Left ventricle myocardium inferior (tissue), 1 donor: ENCODE data around the gene GTPBP2. TPM values are rescaled to one million over a fixed set of nuclear protein-coding genes. Genes with fewer than 3 reads are reported as not detected.
A peak's percentile ranks its signal among the peaks of the same experiment; 100 is the strongest.

Experiments used
- DNase-seq: peaks from one replicate; pipeline ENCODE4 v3.0.0-alpha.2; 2020
- H3K27ac ChIP-seq: fragments of 200-600 bp; replicated peaks from 2 replicates; pipeline ENCODE4 v1.8.0; 2021
- H3K27me3 ChIP-seq: fragments of 200-600 bp; 2 replicates; pipeline ENCODE4 v1.8.0; 2021; ENCODE audit warnings: low read depth
- H3K36me3 ChIP-seq: fragments of 200-600 bp; 2 replicates; pipeline ENCODE4 v1.8.0; 2021
- H3K4me1 ChIP-seq: fragments of 200-600 bp; 2 replicates; pipeline ENCODE4 v1.8.0; 2021
- H3K4me3 ChIP-seq: fragments of 200-600 bp; 2 replicates; pipeline ENCODE4 v1.8.0; 2021; ENCODE audit warnings: mild to moderate bottlenecking, moderate library complexity
- H3K9me3 ChIP-seq: fragments of 200-600 bp; replicated peaks from 2 replicates; pipeline ENCODE4 v1.8.0; 2021
- CTCF ChIP-seq: fragments of 200-600 bp; IDR thresholded peaks from 2 replicates; pipeline ENCODE4 v1.8.0; 2021; ENCODE audit warnings: antibody characterized with exemption, mild to moderate bottlenecking, borderline replicate concordance
- intact Hi-C: fragments of 100-400 bp; cut with micrococcal nuclease; formaldehyde crosslinking; loops from one replicate; pipeline ENCODE4 v1.11.0; 2022
- total RNA-seq: library from RNA; stranded (reverse); fragmentation: NEBNext Ultra II Directional; extraction: Animal tissue kit (Norgen Biotek cat#: 25700); gene quantifications from one replicate; pipeline ENCODE4 v1.2.1, GENCODE V29; 2021
- donor health status: DM: no; HTN: yes; CAD: no; lungs with severe emphysema.

The GTPBP2 gene
- total RNA-seq, 1 donor from 2014 or later: 27.1 TPM

GRCh38 chr6:43669922-43670622, 41.0 kb upstream of the GTPBP2 start:
- Histone ChIP-seq H3K4me3 (no peak overlapping the region), H3K4me1 (peaks cover 72% of the 10 kb centered on the region), H3K27ac (peak overlapping the region; percentile 89), H3K27me3 (no peaks in the 10 kb centered on the region), H3K36me3 (peaks cover 50% of the 10 kb centered on the region), H3K9me3 (no peaks in the 10 kb centered on the region)
- intact Hi-C loops: loop anchor here (10.0 kb wide), 1 partner anchor 95 kb away; no protein-coding TSS in a partner anchor
- no peak for DNase-seq
- no peak for TF ChIP-seq CTCF

DNA sequence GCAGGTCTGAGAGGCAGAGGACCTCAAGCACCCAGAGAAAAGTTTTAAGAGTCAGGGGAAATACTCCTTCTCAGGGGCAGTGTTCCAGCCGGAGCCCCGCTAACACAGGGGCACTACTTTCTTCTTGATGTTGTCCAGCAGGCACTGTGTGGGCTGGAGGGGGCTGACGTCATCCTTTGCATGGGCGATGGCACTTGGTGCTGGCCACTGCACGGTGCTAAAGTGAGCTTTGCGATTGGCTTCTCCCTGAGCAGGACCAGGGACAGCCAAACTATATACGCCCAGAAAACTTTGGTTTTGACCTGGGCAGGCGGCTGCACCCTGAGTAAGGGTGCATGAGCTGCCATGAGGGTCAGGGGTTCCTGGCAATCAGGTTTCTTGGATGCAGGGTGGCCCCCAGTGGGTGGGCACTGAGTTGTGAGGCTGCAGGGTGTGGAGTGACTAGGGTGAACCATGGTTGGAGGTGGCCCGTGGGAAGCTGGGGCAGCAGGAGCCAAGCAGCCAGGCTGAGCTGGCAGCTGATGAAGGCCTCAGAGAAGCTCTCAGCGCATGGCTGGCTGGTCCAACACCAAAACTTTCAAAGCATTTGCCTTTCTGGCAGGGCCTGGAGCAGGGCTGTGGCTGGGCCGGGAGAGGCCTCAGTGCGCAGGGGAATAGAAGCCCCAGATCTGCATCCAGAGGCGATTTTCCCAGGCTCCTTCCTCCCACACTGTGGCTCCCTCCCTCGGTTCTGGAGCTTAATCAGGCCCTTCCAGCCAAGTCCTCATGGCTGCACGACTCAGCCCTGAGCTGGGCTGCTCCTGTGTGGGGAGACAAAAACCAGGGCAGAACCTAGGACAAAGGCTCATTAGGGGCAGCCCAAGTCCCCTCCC, 40.2 kb upstream of the GTPBP2 start:
- TF ChIP-seq CTCF: no peak
- Histone ChIP-seq H3K4me1 (peaks cover 72% of the 10 kb centered on the region), H3K27me3 (no peaks in the 10 kb centered on the region), H3K36me3 (peaks cover 42% of the 10 kb centered on the region), H3K27ac (peak overlapping the region; percentile 89), H3K9me3 (no peaks in the 10 kb centered on the region), H3K4me3 (no peak overlapping the region)
- peak; percentile 81 for DNase-seq
- intact Hi-C loops: loop anchor here (10.0 kb wide), 1 partner anchor 96 kb away; no protein-coding TSS in a partner anchor

DNA sequence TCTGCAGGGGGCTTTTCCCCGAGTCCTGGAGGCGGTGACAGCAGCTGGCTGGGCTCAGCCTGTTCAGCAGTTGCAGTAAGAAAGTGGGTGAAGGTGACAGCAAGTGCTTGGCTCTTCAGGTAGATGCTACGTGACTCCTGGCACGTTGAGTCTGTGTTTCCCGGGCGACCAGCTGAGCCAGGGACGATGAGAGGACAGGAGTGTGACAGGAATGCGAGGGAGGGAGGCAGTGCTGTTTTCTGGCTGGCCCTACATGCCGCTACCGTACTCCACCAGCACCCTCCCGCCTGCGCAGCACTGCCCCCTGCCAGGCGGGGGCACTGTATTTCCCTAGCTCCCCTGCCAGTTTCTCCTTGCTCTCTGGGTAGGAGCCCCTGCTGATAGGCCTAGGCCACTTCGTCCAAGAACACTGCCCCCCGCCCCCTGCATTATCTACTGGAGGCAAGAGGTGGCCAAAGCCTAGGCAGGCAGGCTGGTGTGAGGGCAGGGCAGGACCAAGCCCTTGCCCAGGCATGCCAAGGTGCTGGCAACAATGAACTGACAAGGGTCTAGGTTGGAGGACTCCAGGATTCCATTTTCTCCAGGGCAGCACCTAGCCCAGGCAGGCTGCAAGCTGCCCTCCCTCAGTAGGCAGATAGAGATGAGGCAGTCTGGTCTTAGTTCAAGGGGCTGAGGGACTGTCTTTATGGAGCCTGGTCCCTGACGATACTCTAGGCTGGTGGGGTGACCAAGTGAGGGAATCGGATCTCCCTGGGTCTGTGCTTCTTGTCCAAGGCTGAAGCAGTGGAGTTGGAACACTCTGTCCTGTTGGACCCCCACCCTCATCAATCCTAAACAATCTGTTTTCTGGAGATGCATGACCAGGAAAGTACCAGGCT, 39.3 kb upstream of the GTPBP2 start:
- intact Hi-C loops: loop anchor here (10.0 kb wide), 1 partner anchor 96 kb away; no protein-coding TSS in a partner anchor
- DNase-seq: peak; percentile 61
- Histone ChIP-seq H3K4me3 (no peak overlapping the region), H3K9me3 (no peaks in the 10 kb centered on the region), H3K4me1 (peaks cover 65% of the 10 kb centered on the region), H3K27ac (peak overlapping the region; percentile 89), H3K27me3 (no peaks in the 10 kb centered on the region), H3K36me3 (peaks cover 33% of the 10 kb centered on the region)
- peak; percentile 63 for TF ChIP-seq CTCF

DNA sequence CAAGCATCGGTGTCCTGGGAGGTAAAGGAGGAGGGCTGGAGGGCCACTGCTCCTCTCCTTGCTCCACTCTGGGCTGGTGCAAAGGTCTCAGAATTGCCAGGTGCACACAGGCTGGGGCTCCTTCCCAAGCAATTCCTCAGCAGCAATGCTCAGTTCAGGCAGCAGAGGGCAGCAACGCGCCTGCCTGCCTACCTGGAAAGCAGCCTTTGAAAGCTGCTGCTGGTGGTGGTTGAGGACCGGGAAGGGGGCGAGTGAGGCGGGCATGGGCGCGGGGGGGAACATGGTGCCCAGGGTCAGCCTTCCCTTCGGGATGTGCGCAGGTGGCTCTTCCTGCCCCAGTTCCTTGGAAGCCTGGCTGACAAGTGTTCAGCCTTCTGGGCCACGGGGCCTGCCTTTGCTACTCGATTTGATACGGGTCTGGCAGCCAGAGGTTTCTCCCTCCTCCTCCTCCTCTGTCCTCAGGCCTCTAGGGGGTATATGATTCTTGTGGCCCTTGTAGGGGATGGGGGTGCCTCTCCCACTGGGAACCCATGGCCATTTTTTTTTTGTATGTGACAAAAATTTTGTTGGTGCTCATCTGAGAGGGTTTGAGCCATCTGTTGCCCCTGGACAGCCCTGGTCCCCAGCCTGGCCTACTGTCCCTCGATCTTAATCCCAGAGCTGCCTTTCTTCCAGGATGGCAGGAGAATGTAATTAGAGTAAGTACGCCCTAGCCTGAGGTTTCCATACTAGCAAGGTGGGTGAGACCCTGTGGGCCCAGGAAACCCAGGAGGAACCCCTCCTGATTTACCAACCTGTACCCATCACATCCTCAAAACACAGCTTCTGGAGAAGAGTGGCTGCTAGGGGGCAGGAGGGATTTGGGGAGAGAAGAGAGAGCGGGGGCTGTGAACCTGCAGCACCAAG, 38.4 kb upstream of the GTPBP2 start:
- peaks cover 56% of the 10 kb centered on the region for H3K4me1 ChIP-seq
- DNase-seq: peak; percentile 84
- peak overlapping the region; percentile 89 for H3K27ac ChIP-seq
- intact Hi-C loops: loop anchor here (10.0 kb wide), 1 partner anchor 97 kb away; no protein-coding TSS in a partner anchor
- H3K27me3 ChIP-seq: no peaks in the 10 kb centered on the region
- TF ChIP-seq CTCF: peak; percentile 98
- peak overlapping the region; percentile 44 for H3K4me3 ChIP-seq
- peaks cover 24% of the 10 kb centered on the region for H3K36me3 ChIP-seq
- no peaks in the 10 kb centered on the region for H3K9me3 ChIP-seq
